Nephron (organoid): Measurements from ENCODE around the gene MTMR8.

Source experiments
- H3K27ac Mint-ChIP-seq, 3 experiments: 2 replicates each; pipeline ENCODE4 v1.8.0; 2020; ENCODE audit warnings: mixed read lengths in 3 of 3, mild to moderate bottlenecking in 2 of 3, moderate library complexity in 1 of 3
- H3K27me3 Mint-ChIP-seq: 2 replicates; pipeline ENCODE4 v1.8.0; 2021; ENCODE audit warnings: low read depth, mild to moderate bottlenecking, moderate library complexity, mixed read lengths
- H3K36me3 Mint-ChIP-seq: 2 replicates; pipeline ENCODE4 v1.8.0; 2020; ENCODE audit warnings: low read depth, mixed read lengths
- H3K4me1 Mint-ChIP-seq: 2 replicates; pipeline ENCODE4 v1.8.0; 2020; ENCODE audit warnings: mixed read lengths
- H3K4me3 Mint-ChIP-seq, 3 experiments: 2 replicates each; pipeline ENCODE4 v1.8.0; 2020; ENCODE audit warnings: mild to moderate bottlenecking in 3 of 3, mixed read lengths in 3 of 3, moderate library complexity in 2 of 3
- H3K9me3 Mint-ChIP-seq: 2 replicates; pipeline ENCODE4 v1.8.0; 2020; ENCODE audit warnings: mixed read lengths
- CTCF ChIP-seq, 3 experiments: fragments of 200-600 bp; sonication (generic); IDR thresholded peaks; one replicate each; pipeline ENCODE4 v1.5.0; 2021; ENCODE audit warnings: antibody characterized with exemption in 3 of 3; ENCODE audit not compliant: unreplicated experiment in 3 of 3

MTMR8 gene

DNA sequence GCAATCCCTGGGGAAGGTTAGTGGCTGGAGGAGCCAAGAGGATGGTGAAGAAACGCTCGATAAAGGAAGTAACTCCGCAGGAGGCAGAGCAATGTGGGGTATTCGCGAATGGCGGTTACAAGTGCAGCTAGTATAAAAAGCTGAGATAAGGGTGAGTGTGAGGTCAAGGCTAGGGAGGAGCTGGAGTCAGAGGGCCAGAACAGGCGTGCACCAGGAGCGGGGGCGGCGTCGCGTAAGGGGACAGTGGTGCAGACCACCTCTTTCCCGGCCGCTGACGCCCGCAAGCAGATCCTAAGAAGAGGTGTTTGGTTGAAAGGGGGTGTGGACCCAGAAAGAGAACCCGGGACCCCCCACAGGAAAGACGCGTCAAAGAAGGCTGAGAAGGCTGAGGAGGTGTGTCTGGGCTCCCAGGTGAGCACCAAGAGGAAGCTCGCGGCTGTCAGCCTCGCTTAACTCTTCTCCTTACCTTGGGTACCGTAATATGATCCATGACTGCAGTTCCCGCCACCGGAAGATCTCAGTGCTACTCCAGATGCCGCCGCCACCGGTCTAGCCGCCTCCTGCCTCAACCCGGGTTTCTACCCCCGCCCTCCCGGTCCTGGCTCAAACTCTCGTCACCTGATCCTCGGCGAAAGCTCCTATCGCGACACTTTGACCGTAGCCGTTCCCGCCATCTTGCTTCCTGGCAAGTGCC, at the start of gene MTMR8:
TSS of gene MTMR8 (minus strand) at position 579 of the 694 bp plus-strand sequence. CDS start at position 490, 89 bp downstream.
- Mint-ChIP-seq H3K4me3 (peak within 1 kb of the TSS; percentile 90 to 93 (median 92)), H3K27ac (peak within 1 kb of the TSS; percentile 6 to 54 (median 43)), H3K9me3 (peaks cover 22% of the 10 kb centered on the region), H3K36me3 (no peaks in the 10 kb centered on the region), H3K27me3 (no peaks in the 10 kb centered on the region), H3K4me1 (no peaks in the 10 kb centered on the region)
- no peak for TF ChIP-seq CTCF (IDR thresholded peaks at IDR 0.05; ENCODE audit: unreplicated experiment in 3 of 3)

DNA sequence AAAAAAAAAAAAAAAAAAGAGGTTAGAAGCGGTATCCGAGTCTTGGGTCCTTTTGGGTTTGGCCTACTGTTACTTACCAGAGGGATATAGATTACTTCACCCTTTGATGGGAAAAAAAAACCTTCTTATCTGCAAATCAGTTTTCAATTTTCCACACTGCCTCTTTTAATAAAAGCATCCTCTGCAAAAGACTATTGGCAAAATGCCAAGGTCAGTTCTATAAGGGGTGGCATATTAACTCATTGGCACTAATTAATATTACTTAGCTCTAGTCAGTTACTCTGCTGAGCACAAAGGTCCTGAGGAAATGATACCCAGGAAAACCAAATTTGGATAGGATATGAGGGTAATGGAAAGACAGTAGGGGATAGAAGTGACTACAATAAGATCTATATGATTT, 44.3 kb upstream of the MTMR8 start:
- H3K4me3 Mint-ChIP-seq: no peak overlapping the region
- H3K9me3 Mint-ChIP-seq: peaks cover 2% of the 10 kb centered on the region
- no peak for TF ChIP-seq CTCF (IDR thresholded peaks at IDR 0.05; ENCODE audit: unreplicated experiment in 3 of 3)
- no peaks in the 10 kb centered on the region for H3K36me3 Mint-ChIP-seq
- no peaks in the 10 kb centered on the region for H3K27me3 Mint-ChIP-seq
- H3K4me1 Mint-ChIP-seq: no peaks in the 10 kb centered on the region
- H3K27ac Mint-ChIP-seq: no peak overlapping the region

DNA sequence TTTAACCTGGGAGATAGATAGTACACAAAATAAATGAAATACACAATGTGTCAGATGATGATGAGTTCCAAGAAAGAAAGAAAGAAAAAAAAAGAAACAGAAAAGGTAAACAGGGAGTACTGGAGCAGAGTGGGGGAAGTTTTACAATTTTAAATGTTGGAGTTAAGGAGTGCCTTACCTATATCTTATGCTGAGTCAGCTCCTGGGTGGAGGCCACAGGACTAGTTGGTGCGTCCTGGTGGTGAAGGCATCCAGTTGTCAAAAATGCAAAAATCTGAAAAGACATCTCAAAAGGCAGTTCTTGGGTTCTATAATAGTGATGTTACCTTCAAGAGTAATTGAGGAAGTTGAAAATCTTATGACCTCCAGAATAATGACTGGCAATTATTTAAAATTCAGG, 42.4 kb upstream of the MTMR8 start:
- TF ChIP-seq CTCF (IDR thresholded peaks at IDR 0.05; ENCODE audit: unreplicated experiment in 3 of 3): no peak

DNA sequence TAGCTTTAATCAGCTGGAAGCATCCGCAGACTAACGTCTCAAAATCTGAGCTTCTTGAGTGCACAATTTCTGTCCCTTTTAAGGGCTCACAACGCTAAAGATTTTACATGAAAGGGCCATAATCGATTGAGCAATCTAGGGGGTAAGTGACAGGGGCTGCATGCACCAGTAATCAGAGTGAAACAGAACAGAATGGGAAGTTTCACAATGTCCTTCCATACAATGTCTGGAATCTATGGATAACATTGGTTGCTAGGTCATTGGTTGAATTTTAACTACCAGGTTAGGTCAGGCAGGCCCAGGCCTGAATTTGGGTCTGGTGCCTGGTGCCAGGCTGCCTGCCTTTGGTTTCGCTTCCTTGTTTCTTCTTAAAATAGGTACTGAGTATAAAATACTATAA, 42.0 kb upstream of the MTMR8 start:
- Mint-ChIP-seq H3K9me3 (peaks cover 6% of the 10 kb centered on the region), H3K27ac (peak overlapping the region in 1 of 3 experiments; percentile 39), H3K36me3 (no peaks in the 10 kb centered on the region), H3K27me3 (no peaks in the 10 kb centered on the region), H3K4me3 (no peak overlapping the region), H3K4me1 (no peaks in the 10 kb centered on the region)
- no peak for TF ChIP-seq CTCF (IDR thresholded peaks at IDR 0.05; ENCODE audit: unreplicated experiment in 3 of 3)

More for the DNA sequence above, 42.4 kb upstream of the MTMR8 start:
- Mint-ChIP-seq H3K27ac (peak overlapping the region in 1 of 3 experiments; percentile 39), H3K4me3 (no peak overlapping the region), H3K27me3 (no peaks in the 10 kb centered on the region), H3K36me3 (no peaks in the 10 kb centered on the region), H3K9me3 (peaks cover 6% of the 10 kb centered on the region), H3K4me1 (no peaks in the 10 kb centered on the region)

GRCh38 chrX:64428371-64428770, 33.1 kb upstream of the MTMR8 start:
- H3K27ac Mint-ChIP-seq: no peak overlapping the region
- no peak overlapping the region for H3K4me3 Mint-ChIP-seq
- peaks cover 11% of the 10 kb centered on the region for H3K9me3 Mint-ChIP-seq
- no peak for TF ChIP-seq CTCF (IDR thresholded peaks at IDR 0.05; ENCODE audit: unreplicated experiment in 3 of 3)
- H3K4me1 Mint-ChIP-seq: no peaks in the 10 kb centered on the region
- H3K27me3 Mint-ChIP-seq: no peaks in the 10 kb centered on the region
- H3K36me3 Mint-ChIP-seq: no peaks in the 10 kb centered on the region

DNA sequence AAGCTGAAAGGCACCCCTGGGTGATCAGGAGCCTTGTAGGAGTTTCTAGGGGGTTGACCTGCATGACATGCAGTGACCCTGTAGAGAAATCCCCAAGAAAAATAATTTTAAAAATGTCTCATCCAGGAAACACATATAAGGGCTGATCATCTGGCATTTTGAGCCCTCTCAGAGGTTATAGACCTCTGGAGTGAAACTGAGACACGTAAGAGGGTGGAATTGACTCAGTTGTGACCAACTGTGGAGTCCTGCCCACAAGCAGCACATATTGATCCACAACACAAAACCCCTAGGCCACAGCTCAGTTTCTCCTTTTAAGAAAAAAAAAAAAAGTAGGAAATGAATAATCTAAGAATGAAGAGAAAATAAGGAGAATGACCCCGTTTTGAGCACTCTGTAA, 32.5 kb upstream of the MTMR8 start:
- Mint-ChIP-seq H3K27ac (no peak overlapping the region), H3K4me3 (no peak overlapping the region), H3K9me3 (peaks cover 7% of the 10 kb centered on the region), H3K4me1 (no peaks in the 10 kb centered on the region), H3K36me3 (no peaks in the 10 kb centered on the region), H3K27me3 (no peaks in the 10 kb centered on the region)
- TF ChIP-seq CTCF (IDR thresholded peaks at IDR 0.05; ENCODE audit: unreplicated experiment in 3 of 3): no peak
